ENCODE data around the gene AGMO.
"Not testable (repeated sequence)": the region's sequence is repeated elsewhere in the genome, so short reads cannot be mapped to it uniquely, and the experiment has no call there.

The AGMO gene

DNA sequence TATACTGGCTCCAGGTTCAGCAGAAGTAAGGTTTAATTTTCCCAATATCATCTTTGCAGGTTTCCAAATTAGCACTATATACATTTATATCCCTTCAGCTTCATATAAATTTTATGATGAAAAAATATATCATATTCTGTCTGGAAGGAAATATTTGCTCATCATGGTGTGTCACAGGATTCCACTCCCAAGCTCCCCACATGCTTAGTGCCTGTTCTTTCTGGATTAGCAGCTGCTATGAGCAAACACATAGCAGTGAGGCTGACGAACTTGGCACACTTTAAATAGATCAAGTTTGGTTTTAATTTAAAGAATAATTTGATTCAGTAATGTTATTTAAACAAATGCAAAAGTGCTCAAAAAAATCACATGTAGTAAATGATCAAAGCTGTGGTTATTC lies 251.9 kb downstream of the AGMO start:
- H4K20me1 ChIP-seq: no peaks in the 10 kb centered on the region
- no peak overlapping the region for H3K4me2 ChIP-seq
- H3K4me3 ChIP-seq: no peak overlapping the region
- no peaks in the 10 kb centered on the region for H3K4me1 ChIP-seq
- TF ChIP-seq Cebpa-rat (IDR thresholded peaks at IDR 0.05): no peak
- no peaks in the 10 kb centered on the region for H3K9me3 ChIP-seq (replicated peaks in 1 of 11)
- H3K9ac ChIP-seq: no peak overlapping the region
- no peaks in the 10 kb centered on the region for H3K36me3 ChIP-seq
- no peaks in the 10 kb centered on the region for H3K27me3 ChIP-seq
- H3K27ac ChIP-seq: no peak overlapping the region

- Histone ChIP-seq H3K9ac (no peak overlapping the region), H3K4me1 (no peaks in the 10 kb centered on the region), H3K27me3 (no peaks in the 10 kb centered on the region), H3K4me3 (no peak overlapping the region), H3K9me3 (replicated peaks in 1 of 11) (no peaks in the 10 kb centered on the region), H3K36me3 (no peaks in the 10 kb centered on the region), H4K20me1 (no peaks in the 10 kb centered on the region), H3K4me2 (no peak overlapping the region), H3K27ac (no peak overlapping the region)
- peak in 1 of 11 experiments; percentile 11; a peak in 1 of 22 replicates for TF ChIP-seq Cebpa-rat (IDR thresholded peaks at IDR 0.05)
These were observed 253.0 kb downstream of the AGMO start for GRCh38 chr7:15308821-15309220.

GRCh38 chr7:15306296-15306695 lies 255.5 kb downstream of the AGMO start:
- Histone ChIP-seq H3K9me3 (replicated peaks in 1 of 11) (no peaks in the 10 kb centered on the region), H3K4me3 (no peak overlapping the region), H3K36me3 (no peaks in the 10 kb centered on the region), H3K9ac (no peak overlapping the region), H3K4me2 (no peak overlapping the region), H3K27me3 (no peaks in the 10 kb centered on the region), H3K4me1 (no peaks in the 10 kb centered on the region), H4K20me1 (no peaks in the 10 kb centered on the region), H3K27ac (no peak overlapping the region)
- TF ChIP-seq Cebpa-rat (IDR thresholded peaks at IDR 0.05): no peak

DNA sequence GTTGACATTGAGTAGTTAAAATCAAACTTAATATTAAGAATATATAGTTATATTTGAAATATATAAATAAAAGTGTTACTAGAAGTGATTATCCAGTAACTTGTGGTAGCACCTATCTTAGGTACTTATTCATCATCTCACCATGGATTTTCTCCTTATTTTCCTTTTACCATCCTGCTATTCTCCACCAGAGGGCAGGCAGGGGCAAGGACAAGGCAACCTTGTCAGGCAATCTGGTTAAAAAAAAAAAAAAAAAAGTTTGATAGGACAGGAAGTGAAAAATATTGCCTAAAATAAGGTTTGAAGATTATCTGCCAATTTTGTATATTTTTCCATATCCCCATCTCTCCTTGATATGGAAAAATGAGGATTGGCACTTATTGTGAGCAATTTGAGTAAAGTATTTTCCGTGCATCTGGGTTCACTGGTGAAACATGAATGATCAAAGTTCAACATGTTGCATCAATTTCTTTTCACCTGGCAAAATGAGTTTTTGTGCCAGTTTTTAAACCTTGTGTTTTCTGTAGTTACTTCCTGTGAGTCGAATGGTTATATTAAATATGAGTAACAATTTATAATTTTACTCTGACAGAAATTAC lies 256.7 kb downstream of the AGMO start:
- Histone ChIP-seq H3K27me3 (no peaks in the 10 kb centered on the region), H3K36me3 (no peaks in the 10 kb centered on the region), H4K20me1 (no peaks in the 10 kb centered on the region), H3K9me3 (replicated peaks in 1 of 11) (no peaks in the 10 kb centered on the region), H3K27ac (no peak overlapping the region), H3K4me1 (no peaks in the 10 kb centered on the region), H3K4me2 (no peak overlapping the region), H3K4me3 (no peak overlapping the region), H3K9ac (no peak overlapping the region)
- TF ChIP-seq Cebpa-rat (IDR thresholded peaks at IDR 0.05): no peak

DNA sequence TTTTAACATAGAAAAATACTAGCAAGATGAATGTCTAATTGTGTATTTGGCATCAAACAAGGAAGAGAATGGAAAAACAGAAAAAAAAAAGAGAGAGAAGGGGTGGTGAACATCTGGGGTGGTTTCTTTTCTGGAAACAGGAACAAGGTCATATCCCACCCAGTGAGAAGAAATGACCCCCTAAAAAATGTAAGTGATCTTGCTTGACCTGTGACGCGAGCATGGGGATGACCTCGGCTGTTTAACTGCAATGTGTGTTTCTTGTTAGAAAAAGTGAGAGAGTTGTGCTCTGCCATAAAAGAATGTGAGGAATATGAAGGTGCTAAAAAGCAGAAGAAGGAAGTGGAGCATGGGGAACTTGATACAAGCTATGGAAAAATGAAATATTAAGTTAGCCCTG lies 258.5 kb downstream of the AGMO start:
- Histone ChIP-seq H3K27ac (no peak overlapping the region), H3K9me3 (replicated peaks in 1 of 11) (no peaks in the 10 kb centered on the region), H3K9ac (no peak overlapping the region), H3K4me2 (no peak overlapping the region), H3K4me1 (no peaks in the 10 kb centered on the region), H3K27me3 (no peaks in the 10 kb centered on the region), H3K36me3 (no peaks in the 10 kb centered on the region), H3K4me3 (no peak overlapping the region), H4K20me1 (no peaks in the 10 kb centered on the region)
- TF ChIP-seq Cebpa-rat (IDR thresholded peaks at IDR 0.05): no peak

DNA sequence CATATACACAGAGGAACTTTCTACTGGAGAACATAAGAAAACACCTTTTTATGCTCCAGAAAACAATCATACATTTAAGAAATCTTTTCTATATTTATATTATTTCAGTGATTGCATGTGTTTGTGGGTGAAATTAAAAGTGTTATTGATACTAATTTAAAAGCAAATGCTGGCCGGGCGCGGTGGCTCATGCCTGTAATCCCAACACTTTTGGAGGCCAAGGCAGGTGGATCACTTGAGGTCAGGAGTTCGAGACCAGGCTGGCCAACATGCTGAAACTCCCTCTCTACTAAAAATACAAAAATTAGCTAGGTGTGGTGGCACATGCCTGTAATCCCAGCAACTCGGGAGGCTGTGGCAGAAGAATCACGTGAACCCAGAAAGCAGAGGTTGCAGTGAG lies 260.8 kb downstream of the AGMO start:
- H3K27ac ChIP-seq; H4K20me1 ChIP-seq; H3K36me3 ChIP-seq; H3K9ac ChIP-seq; H3K4me2 ChIP-seq; H3K9me3 ChIP-seq (replicated peaks in 1 of 11); H3K4me1 ChIP-seq; H3K27me3 ChIP-seq; H3K4me3 ChIP-seq: not testable (repeated sequence)

- H3K27ac ChIP-seq: no peak overlapping the region
- H3K9me3 ChIP-seq (replicated peaks in 1 of 11): no peaks in the 10 kb centered on the region
- H3K4me3 ChIP-seq: no peak overlapping the region
- no peaks in the 10 kb centered on the region for H4K20me1 ChIP-seq
- H3K9ac ChIP-seq: no peak overlapping the region
- no peaks in the 10 kb centered on the region for H3K27me3 ChIP-seq
- H3K4me1 ChIP-seq: no peaks in the 10 kb centered on the region
- H3K36me3 ChIP-seq: no peaks in the 10 kb centered on the region
- H3K4me2 ChIP-seq: no peak overlapping the region
- TF ChIP-seq Cebpa-rat (IDR thresholded peaks at IDR 0.05): no peak
These were observed 269.7 kb downstream of the AGMO start for GRCh38 chr7:15292138-15292537.

DNA sequence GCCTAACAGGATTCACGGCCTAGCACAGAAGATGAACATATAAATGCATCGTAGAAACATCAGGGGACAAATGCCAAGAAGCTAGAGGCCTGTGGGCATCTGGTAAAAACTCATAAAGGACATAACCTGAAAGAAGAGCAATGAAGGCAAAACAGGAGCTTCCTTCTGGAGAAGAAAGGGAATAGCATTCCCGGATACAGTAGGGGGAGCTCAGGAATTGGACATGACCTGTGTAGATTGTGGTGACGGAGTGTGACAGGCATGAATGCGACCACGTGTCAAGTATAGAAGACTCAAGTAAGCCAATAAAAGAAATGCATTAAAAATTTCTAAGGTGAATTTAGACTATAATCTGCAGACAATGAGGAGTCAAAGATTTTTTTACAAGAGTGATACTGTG lies 270.1 kb downstream of the AGMO start:
- Histone ChIP-seq H3K27me3 (no peaks in the 10 kb centered on the region), H3K9ac (no peak overlapping the region), H3K9me3 (replicated peaks in 1 of 11) (no peaks in the 10 kb centered on the region), H4K20me1 (no peaks in the 10 kb centered on the region), H3K4me1 (no peaks in the 10 kb centered on the region), H3K4me3 (no peak overlapping the region), H3K36me3 (no peaks in the 10 kb centered on the region), H3K27ac (no peak overlapping the region), H3K4me2 (no peak overlapping the region)
- TF ChIP-seq Cebpa-rat (IDR thresholded peaks at IDR 0.05): no peak

- H3K4me1 ChIP-seq: no peaks in the 10 kb centered on the region
- H3K27me3 ChIP-seq: no peaks in the 10 kb centered on the region
- no peaks in the 10 kb centered on the region for H4K20me1 ChIP-seq
- H3K9me3 ChIP-seq (replicated peaks in 1 of 11): no peaks in the 10 kb centered on the region
- no peak overlapping the region for H3K27ac ChIP-seq
- H3K9ac ChIP-seq: no peak overlapping the region
- H3K4me3 ChIP-seq: no peak overlapping the region
- H3K36me3 ChIP-seq: no peaks in the 10 kb centered on the region
- no peak overlapping the region for H3K4me2 ChIP-seq
- no peak for TF ChIP-seq Cebpa-rat (IDR thresholded peaks at IDR 0.05)
These were observed 273.1 kb downstream of the AGMO start for GRCh38 chr7:15288741-15289140.

DNA sequence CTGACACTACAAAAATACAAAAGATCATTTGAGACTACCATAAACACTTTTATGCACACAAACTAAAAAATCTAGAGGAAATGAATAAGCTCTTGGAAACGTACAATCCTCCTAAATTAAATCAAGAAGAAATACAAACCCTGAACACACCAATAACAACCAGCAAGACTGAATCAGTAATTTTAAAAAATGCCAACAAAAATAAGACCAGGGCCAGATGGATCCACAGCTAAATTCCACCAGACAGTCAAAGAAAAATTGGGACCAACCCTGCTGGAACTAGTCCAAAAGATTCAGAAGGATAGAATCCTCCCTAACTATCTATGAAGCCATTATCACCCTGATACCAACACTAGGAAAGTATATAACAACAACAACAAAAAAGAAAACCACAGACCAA lies 277.4 kb downstream of the AGMO start:
- no peaks in the 10 kb centered on the region for H4K20me1 ChIP-seq
- no peaks in the 10 kb centered on the region for H3K27me3 ChIP-seq
- no peaks in the 10 kb centered on the region for H3K4me1 ChIP-seq
- no peak overlapping the region for H3K4me3 ChIP-seq
- H3K4me2 ChIP-seq: no peak overlapping the region
- no peak overlapping the region for H3K27ac ChIP-seq
- no peak for TF ChIP-seq Cebpa-rat (IDR thresholded peaks at IDR 0.05)
- no peak overlapping the region for H3K9ac ChIP-seq
- peaks cover 0 to 21% (median 6%) of the 10 kb centered on the region in 11 experiments; a peak in 11 of 22 replicates for H3K9me3 ChIP-seq (replicated peaks in 1 of 11)
- no peaks in the 10 kb centered on the region for H3K36me3 ChIP-seq
